Metanephros (tissue), 1 donor: ENCODE measurements around the gene PIAS2. TPM values are rescaled to one million over a fixed set of nuclear protein-coding genes. Genes with fewer than 3 reads are reported as not detected.

Experiments
- total RNA-seq: library from RNA; depleted of rRNA; stranded (reverse); fragments of >200 nt; gene quantifications from one replicate; pipeline ENCODE4 v1.2.3, GENCODE V29; 2014

PIAS2 gene
- total RNA-seq, result 37.4 TPM

GRCh38 chr18:46917108-46917802, at the start of gene PIAS2, which contains the start of gene KATNAL2:
TSS of gene PIAS2 (minus strand) at chr18:46917507. CDS start at chr18:46917345, 162 bp downstream.
TSS of gene KATNAL2 (plus strand) at chr18:46917602. CDS start at chr18:46946873, 29,271 bp downstream.

GRCh38 chr18:46756559-46757201, 160.6 kb downstream of the PIAS2 start, which contains the start of gene ST8SIA5:
TSS of gene ST8SIA5 (minus strand) at chr18:46757053. CDS start at chr18:46756508, 545 bp downstream.

Other genes with a start within 250 kb of the PIAS2 start
- gene ST8SIA5, start 160.5 kb downstream of the PIAS2 start, total RNA-seq, result 0.88 TPM
- gene KATNAL2, start 95 bp upstream of the PIAS2 start, total RNA-seq, result 8.3 TPM
- not detected for gene ELOA2, start 118.1 kb upstream of the PIAS2 start, total RNA-seq
- gene HDHD2, start 233.0 kb upstream of the PIAS2 start, total RNA-seq, result 35.4 TPM